Thyroid gland (tissue), 4 donors: ENCODE measurements around the gene ARHGAP24.

Source experiments
- CTCF ChIP-seq, 6 experiments: fragments of 200-600 bp in 3 of 6; fragments of 450-650 bp in 3 of 6; sonication (generic) in 3 of 6; IDR thresholded peaks; one replicate each; pipeline ENCODE4 v1.5.1; 2016 to 2019; ENCODE audit warnings: antibody characterized with exemption in 6 of 6, mild to moderate bottlenecking in 2 of 6, inconsistent platforms in 1 of 6, moderate library complexity in 1 of 6
- POLR2A ChIP-seq, 2 donors: fragments of 450-650 bp; IDR thresholded peaks; one replicate each; pipeline ENCODE4 v1.6.1; 2017; ENCODE audit warnings: antibody characterized with exemption in 2 of 2, mild to moderate bottlenecking in 2 of 2, moderate library complexity in 1 of 2

- TF ChIP-seq CTCF (IDR thresholded peaks at IDR 0.05) (no peak), POLR2A (IDR thresholded peaks at IDR 0.05) (no peak)
Observed at GRCh38 chr4:85430226-85430625, 44.7 kb upstream of the ARHGAP24 start.
